ENCODE measurements around the gene RBM4. TPM values are rescaled to one million over a fixed set of nuclear protein-coding genes. Genes with fewer than 3 reads are reported as not detected.

Gene RBM4
- total and polyA plus RNA-seq, 9 donors: 98.1 to 167 (median 147) TPM

GRCh38 chr11:66609721-66610617, 28.5 kb upstream of the RBM4 start:
- H3K4me1 ChIP-seq (ENCODE audit: control insufficient read depth, insufficient read depth, low read length): peaks cover 3% of the 10 kb centered on the region
- H3K36me3 ChIP-seq (ENCODE audit: control insufficient read depth, insufficient read depth, low read length): peaks cover 19% of the 10 kb centered on the region
- H3K4me3 ChIP-seq (ENCODE audit: low read length): no peak overlapping the region
- H3K27me3 ChIP-seq (ENCODE audit: control insufficient read depth, insufficient read depth, low read length): no peaks in the 10 kb centered on the region
- H3K9me3 ChIP-seq (replicated peaks; ENCODE audit: control insufficient read depth, low read depth, low read length): no peaks in the 10 kb centered on the region
- no peak for DNase-seq
- H3K27ac ChIP-seq (ENCODE audit: low read length): no peak overlapping the region
- WGBS (ENCODE audit: insufficient coverage): 92% methylated on average over 2 of the region's 4 CpGs

- no peaks in the 10 kb centered on the region for H3K27me3 ChIP-seq (ENCODE audit: control insufficient read depth, insufficient read depth, low read length)
- no peak overlapping the region for H3K4me3 ChIP-seq (ENCODE audit: low read length)
- 100% methylated on average over 1 of the region's 1 CpG for WGBS (ENCODE audit: insufficient coverage)
- H3K9me3 ChIP-seq (replicated peaks; ENCODE audit: control insufficient read depth, low read depth, low read length): no peaks in the 10 kb centered on the region
- H3K36me3 ChIP-seq (ENCODE audit: control insufficient read depth, insufficient read depth, low read length): no peaks in the 10 kb centered on the region
- no peak overlapping the region for H3K27ac ChIP-seq (ENCODE audit: low read length)
- H3K4me1 ChIP-seq (ENCODE audit: control insufficient read depth, insufficient read depth, low read length): peaks cover 6% of the 10 kb centered on the region
- no peak for DNase-seq
These were observed 26.0 kb upstream of the RBM4 start for GRCh38 chr11:66612458-66612857.

- Histone ChIP-seq H3K36me3 (ENCODE audit: control insufficient read depth, insufficient read depth, low read length) (peaks cover 11% of the 10 kb centered on the region), H3K27me3 (ENCODE audit: control insufficient read depth, insufficient read depth, low read length) (no peaks in the 10 kb centered on the region), H3K4me1 (ENCODE audit: control insufficient read depth, insufficient read depth, low read length) (peaks cover 22% of the 10 kb centered on the region), H3K4me3 (ENCODE audit: low read length) (no peak overlapping the region), H3K27ac (ENCODE audit: low read length) (no peak overlapping the region), H3K9me3 (replicated peaks; ENCODE audit: control insufficient read depth, low read depth, low read length) (no peaks in the 10 kb centered on the region)
- no peak for DNase-seq
- whole genome bisulfite sequencing (ENCODE audit: insufficient coverage): 80% methylated on average over 1 of the region's 13 CpGs
These were observed 24.4 kb upstream of the RBM4 start for GRCh38 chr11:66614073-66614472.

GRCh38 chr11:66616379-66617154, 21.9 kb upstream of the RBM4 start, which contains the start of gene RBM14:
TSS of gene RBM14 (plus strand) at chr11:66616630. CDS start at chr11:66616721, 91 bp downstream.
- Histone ChIP-seq H3K36me3 (ENCODE audit: control insufficient read depth, insufficient read depth, low read length) (peaks cover 19% of the 10 kb centered on the region), H3K9me3 (replicated peaks; ENCODE audit: control insufficient read depth, low read depth, low read length) (no peaks in the 10 kb centered on the region), H3K4me3 (ENCODE audit: low read length) (peak within 1 kb of the TSS; percentile 78), H3K27ac (ENCODE audit: low read length) (peak within 1 kb of the TSS; percentile 99), H3K27me3 (ENCODE audit: control insufficient read depth, insufficient read depth, low read length) (no peaks in the 10 kb centered on the region), H3K4me1 (ENCODE audit: control insufficient read depth, insufficient read depth, low read length) (peaks cover 27% of the 10 kb centered on the region)
- DNase-seq: peak; percentile 100
- under 1% methylated on average over 87 of the region's 90 CpGs for WGBS (ENCODE audit: insufficient coverage)

- no peak for DNase-seq
- WGBS (ENCODE audit: insufficient coverage): under 1% methylated on average over 22 of the region's 38 CpGs
These were observed 21.2 kb upstream of the RBM4 start for GRCh38 chr11:66617155-66617834.

GRCh38 chr11:66619080-66619554, 19.4 kb upstream of the RBM4 start:
- peak overlapping the region; percentile 59 for H3K27ac ChIP-seq (ENCODE audit: low read length)
- 66% methylated on average over 3 of the region's 4 CpGs for WGBS (ENCODE audit: insufficient coverage)
- peaks cover 27% of the 10 kb centered on the region for H3K4me1 ChIP-seq (ENCODE audit: control insufficient read depth, insufficient read depth, low read length)
- H3K36me3 ChIP-seq (ENCODE audit: control insufficient read depth, insufficient read depth, low read length): peaks cover 33% of the 10 kb centered on the region
- no peaks in the 10 kb centered on the region for H3K27me3 ChIP-seq (ENCODE audit: control insufficient read depth, insufficient read depth, low read length)
- no peaks in the 10 kb centered on the region for H3K9me3 ChIP-seq (replicated peaks; ENCODE audit: control insufficient read depth, low read depth, low read length)
- DNase-seq: peak; percentile 67
- peak overlapping the region; percentile 78 for H3K4me3 ChIP-seq (ENCODE audit: low read length)

More at GRCh38 chr11:66617155-66617834, 21.2 kb upstream of the RBM4 start:
- H3K4me1 ChIP-seq (ENCODE audit: control insufficient read depth, insufficient read depth, low read length): peaks cover 27% of the 10 kb centered on the region
- peak overlapping the region; percentile 99 for H3K27ac ChIP-seq (ENCODE audit: low read length)
- no peaks in the 10 kb centered on the region for H3K9me3 ChIP-seq (replicated peaks; ENCODE audit: control insufficient read depth, low read depth, low read length)
- H3K36me3 ChIP-seq (ENCODE audit: control insufficient read depth, insufficient read depth, low read length): peaks cover 19% of the 10 kb centered on the region
- H3K27me3 ChIP-seq (ENCODE audit: control insufficient read depth, insufficient read depth, low read length): no peaks in the 10 kb centered on the region
- H3K4me3 ChIP-seq (ENCODE audit: low read length): peak overlapping the region; percentile 78

GRCh38 chr11:66624450-66624849, 14.1 kb upstream of the RBM4 start:
- Histone ChIP-seq H3K4me3 (ENCODE audit: low read length) (no peak overlapping the region), H3K27me3 (ENCODE audit: control insufficient read depth, insufficient read depth, low read length) (no peaks in the 10 kb centered on the region), H3K27ac (ENCODE audit: low read length) (no peak overlapping the region), H3K9me3 (replicated peaks; ENCODE audit: control insufficient read depth, low read depth, low read length) (no peaks in the 10 kb centered on the region), H3K4me1 (ENCODE audit: control insufficient read depth, insufficient read depth, low read length) (peaks cover 4% of the 10 kb centered on the region), H3K36me3 (ENCODE audit: control insufficient read depth, insufficient read depth, low read length) (peaks cover 71% of the 10 kb centered on the region)
- 68% methylated on average over 16 of the region's 16 CpGs for WGBS (ENCODE audit: insufficient coverage)
- no peak for DNase-seq

GRCh38 chr11:66625041-66625751, 13.3 kb upstream of the RBM4 start:
- Histone ChIP-seq H3K27ac (ENCODE audit: low read length) (no peak overlapping the region), H3K9me3 (replicated peaks; ENCODE audit: control insufficient read depth, low read depth, low read length) (no peaks in the 10 kb centered on the region), H3K4me3 (ENCODE audit: low read length) (no peak overlapping the region), H3K4me1 (ENCODE audit: control insufficient read depth, insufficient read depth, low read length) (peaks cover 4% of the 10 kb centered on the region), H3K36me3 (ENCODE audit: control insufficient read depth, insufficient read depth, low read length) (peaks cover 77% of the 10 kb centered on the region), H3K27me3 (ENCODE audit: control insufficient read depth, insufficient read depth, low read length) (no peaks in the 10 kb centered on the region)
- no peak for DNase-seq
- WGBS (ENCODE audit: insufficient coverage): 94% methylated on average over 26 of the region's 26 CpGs

GRCh38 chr11:66625752-66626149, 12.8 kb upstream of the RBM4 start:
- Histone ChIP-seq H3K4me1 (ENCODE audit: control insufficient read depth, insufficient read depth, low read length) (peaks cover 3% of the 10 kb centered on the region), H3K9me3 (replicated peaks; ENCODE audit: control insufficient read depth, low read depth, low read length) (no peaks in the 10 kb centered on the region), H3K36me3 (ENCODE audit: control insufficient read depth, insufficient read depth, low read length) (peaks cover 77% of the 10 kb centered on the region), H3K27me3 (ENCODE audit: control insufficient read depth, insufficient read depth, low read length) (no peaks in the 10 kb centered on the region), H3K4me3 (ENCODE audit: low read length) (no peak overlapping the region), H3K27ac (ENCODE audit: low read length) (no peak overlapping the region)
- 85% methylated on average over 6 of the region's 9 CpGs for WGBS (ENCODE audit: insufficient coverage)
- no peak for DNase-seq
